Muscle layer of duodenum (tissue), 2 donors: ENCODE data around the gene GPHN.
"Not testable (repeated sequence)": the region's sequence is repeated elsewhere in the genome, so short reads cannot be mapped to it uniquely, and the experiment has no call there.

ENCODE experiments used
- H3K27ac ChIP-seq: one replicate; pipeline ENCODE4 v1.7.0; 2013; ENCODE audit warnings: mild to moderate bottlenecking, low read length
- H3K27me3 ChIP-seq: one replicate; pipeline ENCODE4 v1.7.0; 2013; ENCODE audit warnings: low read depth, mild to moderate bottlenecking, control low read depth, low read length
- H3K36me3 ChIP-seq, 2 donors: one replicate each; pipeline ENCODE4 v1.7.0; 2013; ENCODE audit warnings: low read length in 2 of 2, control low read depth in 1 of 2, mild to moderate bottlenecking in 1 of 2; ENCODE audit not compliant: insufficient read depth in 2 of 2, control insufficient read depth in 1 of 2
- H3K4me1 ChIP-seq, 2 donors: one replicate each; pipeline ENCODE4 v1.7.0; 2013; ENCODE audit warnings: low read length in 2 of 2, mild to moderate bottlenecking in 2 of 2, control low read depth in 1 of 2, moderate library complexity in 1 of 2; ENCODE audit not compliant: insufficient read depth in 2 of 2, control insufficient read depth in 1 of 2
- H3K4me3 ChIP-seq, 2 donors: one replicate each; pipeline ENCODE4 v1.7.0; 2013; ENCODE audit warnings: low read length in 2 of 2, low read depth in 1 of 2, mild to moderate bottlenecking in 1 of 2
- H3K9me3 ChIP-seq, 2 donors: one replicate each; pipeline ENCODE4 v1.7.0; 2013; ENCODE audit warnings: low read length in 2 of 2, control low read depth in 1 of 2, mild to moderate bottlenecking in 1 of 2; ENCODE audit not compliant: control insufficient read depth in 1 of 2
- donor health status: healthy.

Gene GPHN

DNA sequence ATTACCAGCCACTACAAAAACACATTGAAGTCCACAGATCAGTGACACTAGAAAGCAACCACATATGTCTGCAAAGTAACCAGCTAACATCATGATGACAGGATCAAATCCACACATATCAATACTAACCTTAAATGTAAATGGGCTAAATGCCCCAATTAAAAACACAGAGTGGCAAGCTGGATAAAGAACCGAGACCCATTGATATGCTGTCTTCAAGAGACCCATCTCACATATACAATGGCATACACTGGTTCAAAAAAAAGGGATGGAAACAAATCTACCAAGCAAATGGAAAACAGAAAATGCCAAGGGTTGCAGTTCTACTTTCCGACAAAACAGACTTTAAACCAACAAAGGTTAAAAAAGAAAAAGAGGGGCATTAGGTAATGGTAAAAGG, 307.7 kb downstream of the GPHN start:
- no peaks in the 10 kb centered on the region for H3K27me3 ChIP-seq

DNA sequence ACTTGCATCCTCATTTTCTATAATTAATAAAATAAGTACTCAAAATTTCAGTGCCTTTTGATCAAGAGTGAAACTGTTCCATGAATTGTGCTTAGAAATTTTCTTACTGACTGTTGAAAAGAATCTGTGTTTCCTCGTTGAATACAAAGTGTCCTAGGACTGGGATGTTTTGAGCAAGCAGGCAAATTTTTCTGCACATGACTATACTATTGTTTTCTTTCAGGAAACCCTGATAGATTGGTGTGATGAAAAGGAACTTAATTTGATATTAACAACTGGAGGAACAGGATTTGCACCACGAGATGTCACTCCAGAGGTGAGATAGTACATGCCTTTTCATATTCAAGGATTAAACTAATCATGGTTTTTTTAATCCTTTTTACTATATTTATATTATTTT, 316.3 kb downstream of the GPHN start:
- no peak overlapping the region for H3K4me3 ChIP-seq
- H3K27ac ChIP-seq: no peak overlapping the region
- H3K9me3 ChIP-seq: no peaks in the 10 kb centered on the region
- H3K4me1 ChIP-seq: no peaks in the 10 kb centered on the region
- no peaks in the 10 kb centered on the region for H3K27me3 ChIP-seq
- H3K36me3 ChIP-seq: no peaks in the 10 kb centered on the region

More for the DNA sequence above, 307.7 kb downstream of the GPHN start:
- H3K9me3 ChIP-seq: peaks cover 3 to 29% of the 10 kb centered on the region in 2 donors
- H3K4me1 ChIP-seq: no peaks in the 10 kb centered on the region
- H3K36me3 ChIP-seq: peaks cover 4 to 19% of the 10 kb centered on the region in 2 donors
- H3K4me3 ChIP-seq: peak overlapping the region in 1 of 2 donors; percentile 16
- no peak overlapping the region for H3K27ac ChIP-seq

DNA sequence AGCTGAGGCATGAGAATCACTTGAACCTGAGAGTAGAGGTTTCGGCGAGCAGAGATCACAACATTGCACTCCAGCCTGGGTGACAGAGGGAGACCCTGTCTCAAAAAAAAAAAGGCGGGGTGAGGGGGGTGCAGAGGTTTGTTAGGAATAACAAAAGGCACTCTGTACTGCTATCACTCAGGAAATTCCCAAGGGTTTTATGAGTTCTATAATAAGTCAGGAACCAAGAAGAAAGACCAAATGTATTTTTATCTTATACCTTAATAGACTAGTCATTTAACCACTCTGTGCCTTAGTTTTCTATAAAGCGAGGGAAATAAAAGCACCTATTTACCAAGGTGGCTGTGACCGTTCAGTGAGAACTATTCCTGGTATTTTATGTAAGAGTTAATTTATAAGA, 319.2 kb downstream of the GPHN start:
- no peaks in the 10 kb centered on the region for H3K4me1 ChIP-seq
- H3K36me3 ChIP-seq: no peaks in the 10 kb centered on the region
- H3K9me3 ChIP-seq: no peaks in the 10 kb centered on the region
- no peak overlapping the region for H3K27ac ChIP-seq
- no peaks in the 10 kb centered on the region for H3K27me3 ChIP-seq
- H3K4me3 ChIP-seq: no peak overlapping the region

DNA sequence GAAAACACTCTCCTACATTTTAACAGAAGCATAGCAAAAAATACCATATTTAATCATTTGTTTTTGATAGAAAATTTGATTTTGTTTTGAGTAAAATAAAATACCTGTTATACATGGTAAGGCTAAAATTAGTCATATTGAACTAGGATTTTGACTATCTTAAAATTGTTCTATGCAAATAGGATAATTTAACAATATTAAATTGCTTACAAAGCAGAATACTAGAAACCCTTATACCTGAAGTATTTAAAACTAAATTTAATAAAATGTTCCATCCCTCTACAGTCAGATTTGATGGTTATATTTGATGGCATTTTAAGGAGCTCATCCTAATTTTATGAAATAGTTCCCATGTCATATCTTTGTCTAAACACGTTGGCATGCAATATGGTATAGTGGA, 323.2 kb downstream of the GPHN start:
- Histone ChIP-seq H3K4me3 (no peak overlapping the region), H3K9me3 (no peaks in the 10 kb centered on the region), H3K4me1 (no peaks in the 10 kb centered on the region), H3K36me3 (no peaks in the 10 kb centered on the region), H3K27ac (no peak overlapping the region), H3K27me3 (no peaks in the 10 kb centered on the region)

DNA sequence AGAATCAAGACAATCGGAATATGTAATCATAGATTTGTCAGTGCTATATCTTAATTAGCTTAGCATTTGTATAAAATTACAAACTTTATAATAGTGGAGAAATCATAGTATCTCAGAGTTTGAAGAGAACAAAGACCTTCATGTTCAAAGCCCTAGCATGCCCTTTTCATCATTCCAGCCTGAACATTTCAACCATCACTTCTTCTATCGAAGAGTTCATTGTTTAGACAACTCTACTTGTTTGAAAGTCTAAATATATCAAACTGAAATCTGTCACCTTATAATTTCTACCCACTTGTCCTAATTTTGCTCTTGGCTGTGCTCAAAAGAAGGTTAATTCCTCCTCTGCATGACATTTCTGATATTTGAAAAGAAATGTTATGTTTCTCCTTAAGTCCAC, 325.9 kb downstream of the GPHN start:
- H3K36me3 ChIP-seq: no peaks in the 10 kb centered on the region
- no peak overlapping the region for H3K4me3 ChIP-seq
- no peak overlapping the region for H3K27ac ChIP-seq
- no peaks in the 10 kb centered on the region for H3K9me3 ChIP-seq
- H3K27me3 ChIP-seq: no peaks in the 10 kb centered on the region
- H3K4me1 ChIP-seq: no peaks in the 10 kb centered on the region

DNA sequence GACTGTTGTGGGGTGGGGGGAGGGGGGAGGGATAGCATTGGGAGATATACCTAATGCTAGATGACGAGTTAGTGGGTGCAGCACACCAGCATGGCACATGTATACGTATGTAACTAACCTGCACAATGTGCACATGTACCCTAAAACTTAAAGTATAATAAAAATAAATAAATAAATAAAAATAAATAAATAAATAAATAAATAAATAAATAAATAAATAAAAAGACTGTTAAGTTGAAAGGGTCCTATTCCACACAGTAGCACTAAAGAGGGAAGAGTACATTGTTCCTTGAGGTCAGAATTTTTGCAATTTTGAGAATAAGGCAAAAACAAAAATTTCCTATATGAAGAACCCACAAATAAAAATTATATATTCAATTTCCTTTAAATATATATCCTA, 329.5 kb downstream of the GPHN start:
- H3K36me3 ChIP-seq, H3K27ac ChIP-seq, H3K27me3 ChIP-seq, H3K4me1 ChIP-seq, H3K4me3 ChIP-seq, H3K9me3 ChIP-seq: not testable (repeated sequence)

DNA sequence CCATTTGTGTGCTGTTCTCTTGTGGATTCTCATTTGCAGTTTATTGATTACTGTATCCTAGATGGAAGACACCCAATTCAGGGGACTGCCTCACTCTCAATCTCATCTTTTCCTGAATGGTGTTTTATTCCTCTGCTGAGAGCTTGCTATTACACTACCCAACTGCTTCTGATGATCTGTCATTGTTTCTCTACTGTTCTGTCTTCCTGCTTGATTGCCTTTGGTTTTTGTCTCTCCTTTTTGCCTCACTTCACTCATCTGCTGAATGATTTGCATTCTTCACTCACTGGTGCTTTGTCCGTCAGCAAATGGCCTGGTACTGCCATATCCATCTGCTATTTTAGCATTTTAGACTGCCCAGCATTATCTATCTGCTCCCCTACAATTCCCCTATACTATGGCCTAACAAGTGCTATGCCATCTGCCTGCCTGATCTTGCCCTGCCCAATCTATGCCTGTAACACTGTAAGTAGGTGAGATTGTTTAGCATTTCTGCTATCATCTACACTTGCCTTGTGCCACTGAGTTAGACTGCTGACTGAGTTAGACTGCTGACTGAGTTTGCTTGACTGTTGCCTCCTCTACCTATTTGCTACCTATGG, 335.1 kb downstream of the GPHN start:
- no peak overlapping the region for H3K27ac ChIP-seq
- no peaks in the 10 kb centered on the region for H3K27me3 ChIP-seq
- no peaks in the 10 kb centered on the region for H3K4me1 ChIP-seq
- H3K9me3 ChIP-seq: no peaks in the 10 kb centered on the region
- no peak overlapping the region for H3K4me3 ChIP-seq
- H3K36me3 ChIP-seq: no peaks in the 10 kb centered on the region

DNA sequence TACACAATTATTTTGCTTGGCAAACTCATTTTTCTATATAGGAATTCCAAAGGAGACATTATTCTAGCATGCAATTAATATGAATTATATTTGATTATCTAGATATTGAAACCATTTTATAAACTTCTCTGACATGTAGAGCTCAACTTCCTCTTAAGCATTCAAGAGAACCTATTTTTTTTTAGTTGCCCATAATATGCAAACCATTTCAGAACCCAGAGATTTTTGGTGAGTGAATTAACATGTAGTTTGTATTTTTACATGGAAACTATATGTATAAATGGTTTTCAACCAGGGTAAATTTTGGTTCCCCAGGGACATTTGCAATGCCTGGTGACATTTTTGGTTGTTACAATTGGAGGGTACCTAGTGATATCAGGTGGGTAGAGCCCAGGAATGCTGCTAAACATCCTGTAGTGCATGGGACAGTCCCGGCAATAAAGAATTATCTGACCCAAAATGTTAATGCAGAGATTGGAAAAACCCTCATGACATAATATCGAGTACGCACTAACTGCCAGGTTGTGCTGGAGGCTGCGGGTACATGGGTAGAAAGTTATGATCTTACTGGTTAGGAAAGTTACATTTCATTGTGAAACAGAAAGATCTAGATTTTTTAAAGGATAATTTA, 342.4 kb downstream of the GPHN start:
- Histone ChIP-seq H3K4me3 (no peak overlapping the region), H3K4me1 (no peaks in the 10 kb centered on the region), H3K27me3 (no peaks in the 10 kb centered on the region)

DNA sequence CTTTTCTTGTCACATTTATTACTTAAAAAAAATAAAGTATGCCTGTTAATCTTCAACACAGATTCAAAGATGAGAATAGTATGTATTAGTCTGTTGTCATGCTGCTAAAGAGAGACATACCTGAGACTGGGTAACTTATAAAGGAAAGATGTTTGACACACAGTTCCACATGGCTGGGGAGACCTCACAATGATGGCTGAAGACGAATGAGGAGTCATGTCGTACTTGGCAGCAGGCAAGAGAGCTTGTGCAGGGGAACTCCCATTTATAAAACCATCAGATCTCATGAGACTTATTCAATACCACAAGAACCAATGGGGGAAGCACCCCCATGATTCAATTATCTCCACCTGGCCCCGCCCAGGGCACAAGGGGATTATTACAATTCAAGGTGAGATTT, 345.4 kb downstream of the GPHN start:
- Histone ChIP-seq H3K27ac (no peak overlapping the region), H3K36me3 (no peaks in the 10 kb centered on the region), H3K4me1 (no peaks in the 10 kb centered on the region), H3K27me3 (no peaks in the 10 kb centered on the region), H3K9me3 (no peaks in the 10 kb centered on the region), H3K4me3 (no peak overlapping the region)

More for the DNA sequence above, 342.4 kb downstream of the GPHN start:
- Histone ChIP-seq H3K9me3 (no peaks in the 10 kb centered on the region), H3K27ac (no peak overlapping the region), H3K36me3 (no peaks in the 10 kb centered on the region)

DNA sequence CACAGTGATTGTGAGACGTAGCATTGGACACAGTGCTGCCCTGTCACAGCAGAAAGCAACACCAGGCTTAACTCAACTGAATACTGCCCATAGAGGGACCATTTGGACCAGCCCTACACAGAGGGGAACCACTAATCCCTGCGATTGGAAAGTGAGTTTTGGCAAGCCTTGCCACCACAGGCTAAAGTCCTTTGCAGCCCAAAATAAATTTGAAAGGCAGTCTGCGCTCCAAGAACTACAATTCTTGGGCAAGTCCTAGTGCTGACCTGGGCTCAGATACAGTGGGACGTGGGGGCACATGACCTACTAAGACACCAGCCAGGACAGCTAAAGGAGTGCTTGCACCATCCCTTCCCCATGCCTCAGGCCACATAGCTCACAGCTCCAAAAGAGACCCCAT, 349.9 kb downstream of the GPHN start:
- Histone ChIP-seq H3K4me3 (no peak overlapping the region), H3K27me3 (no peaks in the 10 kb centered on the region), H3K27ac (no peak overlapping the region), H3K4me1 (no peaks in the 10 kb centered on the region), H3K36me3 (no peaks in the 10 kb centered on the region), H3K9me3 (no peaks in the 10 kb centered on the region)

DNA sequence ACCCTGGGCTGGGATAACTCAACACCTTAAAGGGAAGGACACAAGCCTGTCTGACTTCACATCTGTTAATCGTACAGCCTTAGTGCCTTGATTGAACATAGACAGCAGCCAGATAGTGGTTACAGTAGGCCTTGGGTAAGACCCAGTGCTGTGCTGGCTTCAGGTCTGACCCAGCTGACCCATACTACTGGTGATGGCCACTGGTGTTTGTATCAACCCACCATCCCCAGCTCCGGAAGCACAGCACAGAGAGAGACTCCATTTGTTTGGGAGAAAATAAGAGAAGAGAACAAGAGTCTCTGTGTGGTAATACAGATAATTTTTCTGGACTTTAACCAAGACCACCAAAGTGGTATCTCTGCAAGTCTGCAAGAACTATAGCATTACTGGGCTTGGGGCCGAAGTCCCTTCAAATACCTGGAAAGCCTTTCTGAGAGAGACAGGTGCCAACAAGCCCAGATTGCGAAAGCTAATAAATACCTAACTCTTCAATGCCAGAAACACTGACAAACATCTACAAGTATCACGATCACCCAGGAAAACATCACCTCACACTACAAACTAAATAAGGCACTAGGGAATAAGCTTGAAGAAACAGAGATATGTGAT, 351.2 kb downstream of the GPHN start:
- Histone ChIP-seq H3K27me3 (no peaks in the 10 kb centered on the region), H3K27ac (no peak overlapping the region), H3K4me1 (no peaks in the 10 kb centered on the region), H3K4me3 (no peak overlapping the region), H3K36me3 (no peaks in the 10 kb centered on the region), H3K9me3 (no peaks in the 10 kb centered on the region)

DNA sequence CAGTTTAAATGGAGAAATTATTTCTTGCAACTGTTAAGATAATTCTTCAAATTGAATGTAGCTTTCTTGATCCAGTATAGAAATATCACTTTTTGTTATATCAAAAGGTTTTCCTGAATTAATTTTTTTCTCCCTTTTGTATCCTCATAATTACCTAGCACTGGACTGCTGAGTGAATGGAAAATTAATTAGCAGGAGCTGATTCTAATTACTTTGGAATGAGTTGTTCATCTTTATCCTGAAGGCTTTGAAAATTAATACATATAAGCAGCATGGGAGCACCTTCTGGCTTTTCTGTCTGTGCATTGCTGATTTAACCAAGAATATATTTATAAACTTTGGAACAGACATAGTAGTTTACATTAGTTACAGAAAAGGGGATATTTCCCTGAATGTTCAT, 373.6 kb downstream of the GPHN start:
- Histone ChIP-seq H3K27ac (no peak overlapping the region), H3K9me3 (no peaks in the 10 kb centered on the region), H3K36me3 (no peaks in the 10 kb centered on the region), H3K4me3 (no peak overlapping the region), H3K27me3 (no peaks in the 10 kb centered on the region), H3K4me1 (no peaks in the 10 kb centered on the region)
